Hepatocyte (in vitro differentiated cells): ENCODE measurements around the gene EDA. TPM values are rescaled to one million over a fixed set of nuclear protein-coding genes. Genes with fewer than 3 reads are reported as not detected.

ENCODE experiments used
- DNase-seq: peaks from one replicate; pipeline ENCODE4 v3.0.0-alpha.2; 2016; ENCODE audit warnings: low spot score
- H2AFZ ChIP-seq: fragments of 200-600 bp; sonication (generic); 2 replicates; pipeline ENCODE4 v1.6.0; 2016; ENCODE audit warnings: antibody characterized with exemption, mild to moderate bottlenecking
- H3K27ac ChIP-seq: fragments of 200-600 bp; sonication (generic); 2 replicates; pipeline ENCODE4 v1.5.1; 2016; ENCODE audit warnings: mild to moderate bottlenecking
- H3K27me3 ChIP-seq: fragments of 200-600 bp; sonication (generic); 2 replicates; pipeline ENCODE4 v1.6.1; 2016
- H3K36me3 ChIP-seq: fragments of 200-600 bp; sonication (generic); replicated peaks from 2 replicates; pipeline ENCODE4 v1.5.1; 2016; ENCODE audit warnings: low read depth; ENCODE audit not compliant: insufficient read depth
- H3K4me1 ChIP-seq: fragments of 200-600 bp; sonication (generic); 2 replicates; pipeline ENCODE4 v1.5.1; 2016; ENCODE audit warnings: mild to moderate bottlenecking, moderate library complexity; ENCODE audit not compliant: insufficient read depth
- H3K4me2 ChIP-seq: fragments of 200-600 bp; sonication (generic); 2 replicates; pipeline ENCODE4 v1.6.0; 2016
- H3K4me3 ChIP-seq: fragments of 200-600 bp; sonication (generic); 2 replicates; pipeline ENCODE4 v1.5.1; 2016; ENCODE audit warnings: mild to moderate bottlenecking
- H3K79me2 ChIP-seq: fragments of 200-600 bp; sonication (generic); 2 replicates; pipeline ENCODE4 v1.6.0; 2017; ENCODE audit warnings: mild to moderate bottlenecking
- H3K9me2 ChIP-seq: fragments of 200-600 bp; sonication (generic); replicated peaks from 2 replicates; pipeline ENCODE4 v1.6.0; 2017; ENCODE audit warnings: mild to moderate bottlenecking; ENCODE audit not compliant: insufficient read depth
- H3K9me3 ChIP-seq: fragments of 200-600 bp; sonication (generic); 2 replicates; pipeline ENCODE4 v1.5.1; 2016; ENCODE audit warnings: low read depth, mild to moderate bottlenecking
- H4K20me1 ChIP-seq: fragments of 200-600 bp; sonication (generic); 2 replicates; pipeline ENCODE4 v1.6.0; 2016; ENCODE audit warnings: mild to moderate bottlenecking; ENCODE audit not compliant: insufficient read depth, poor library complexity, severe bottlenecking
- EZH2 ChIP-seq: fragments of 200-600 bp; sonication (generic); IDR thresholded peaks from 2 replicates; pipeline ENCODE4 v1.6.1; 2016; ENCODE audit warnings: antibody characterized with exemption, mild to moderate bottlenecking, borderline replicate concordance
- EZH2phosphoT487 ChIP-seq: fragments of 200-600 bp; sonication (generic); IDR thresholded peaks from one replicate; pipeline ENCODE4 v1.6.1; 2018; ENCODE audit warnings: antibody characterized with exemption, mild to moderate bottlenecking, low read depth, moderate library complexity; ENCODE audit not compliant: unreplicated experiment, severe bottlenecking
- WGBS: methylation state at CpG from one replicate; pipeline ENCODE4 v1.1.6; 2016; ENCODE audit warnings: low lambda C conversion rate; ENCODE audit errors: missing lambda C conversion rate; 5-methylcytosine and 5-hydroxymethylcytosine counted together
- polyA plus RNA-seq: library from polyadenylated mRNA; unstranded; fragments of >200 nt; fragmentation: Nextera tagmentation; extraction: Ambion mirVana; gene quantifications from 2 replicates; pipeline ENCODE4 v1.2.1, GENCODE V29; 2016
- total RNA-seq: library from RNA; depleted of rRNA; stranded (reverse); fragments of >200 nt; gene quantifications from 2 replicates; pipeline ENCODE4 v1.2.3, GENCODE V29; 2014
- TF ChIP-seq, protein P1 (sequence below): fragments of 200-600 bp; sonication (generic); IDR thresholded peaks from 2 replicates; pipeline ENCODE4 v1.5.1; 2016; ENCODE audit warnings: antibody characterized with exemption, mild to moderate bottlenecking; ENCODE audit not compliant: poor library complexity

The EDA gene
- total and polyA plus RNA-seq, 2 experiments from 2014 or later, result 4.7 to 19.1 TPM

DNA sequence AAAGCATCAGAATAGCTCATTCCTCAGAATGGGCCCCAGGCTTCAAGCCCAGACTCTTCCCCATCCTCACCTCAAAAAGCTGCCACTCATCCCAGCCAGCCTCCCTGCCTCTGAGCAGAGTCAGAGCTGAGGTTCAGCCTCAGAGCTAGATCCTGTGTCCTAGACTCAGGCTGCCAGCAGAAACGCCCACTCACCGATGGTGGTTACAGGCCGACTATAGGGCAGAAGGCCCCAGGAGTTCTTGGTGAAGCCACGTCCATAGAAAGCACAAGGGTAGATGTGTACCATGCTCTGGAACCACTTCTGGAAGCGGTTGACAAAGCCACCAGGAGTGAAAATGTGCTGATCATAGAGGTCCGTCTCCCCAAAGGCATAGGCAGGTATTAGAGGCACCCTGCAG, 426.1 kb downstream of the EDA start:
- 80% methylated on average over 6 of the region's 6 CpGs for WGBS

DNA sequence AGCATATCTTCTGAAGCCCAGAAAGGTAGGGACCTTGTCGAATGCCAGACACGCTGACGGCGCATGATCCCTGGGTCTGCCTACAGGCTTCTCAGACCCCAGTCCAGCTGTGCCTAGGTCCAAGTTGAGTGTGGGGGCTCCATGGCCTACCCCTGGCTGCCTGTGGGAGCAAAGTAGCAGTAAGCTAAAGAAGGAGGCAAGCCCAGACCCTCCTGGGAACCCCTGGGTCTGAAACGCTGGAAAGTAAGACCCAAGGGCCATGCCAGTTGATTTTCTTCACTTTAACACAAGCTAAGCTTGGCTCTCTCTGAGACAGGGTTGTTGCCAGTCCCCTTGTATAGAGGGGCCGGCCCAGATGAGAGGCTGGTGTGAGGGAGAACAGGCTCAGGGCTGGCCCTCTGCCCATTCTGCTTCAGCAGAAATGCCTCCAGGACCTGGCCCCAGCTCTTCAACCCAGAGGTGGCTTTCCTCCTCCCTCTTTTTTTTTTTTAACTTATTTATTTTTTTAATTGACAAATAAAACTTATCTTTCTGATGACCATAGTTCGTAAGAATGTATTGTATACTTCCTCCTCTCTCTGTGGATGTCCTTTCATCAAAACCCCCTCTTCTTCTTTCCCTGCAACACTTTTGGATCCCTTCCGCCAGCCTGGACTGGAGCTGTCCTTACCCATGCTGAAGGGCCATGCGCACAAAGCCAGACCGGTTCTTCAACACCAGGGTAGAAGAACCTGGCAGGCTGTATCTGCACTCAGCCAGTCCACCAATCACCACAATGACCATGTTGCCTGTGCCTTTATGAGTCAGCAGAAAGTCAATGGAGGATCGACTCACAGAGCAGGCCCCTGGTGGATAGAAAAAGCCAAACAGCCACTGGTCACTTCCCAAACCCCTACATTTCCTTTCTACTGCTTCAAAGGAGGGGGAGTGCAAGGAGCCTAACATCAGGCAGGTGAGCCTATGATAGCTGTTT, 426.8 kb downstream of the EDA start:
- Histone ChIP-seq H3K4me3 (no peak overlapping the region), H4K20me1 (no peaks in the 10 kb centered on the region), H3K4me2 (no peak overlapping the region), H3K36me3 (no peaks in the 10 kb centered on the region), H3K9me2 (no peaks in the 10 kb centered on the region), H3K9me3 (no peaks in the 10 kb centered on the region), H3K79me2 (no peaks in the 10 kb centered on the region), H3K27ac (no peak overlapping the region), H3K27me3 (no peaks in the 10 kb centered on the region), H3K4me1 (no peaks in the 10 kb centered on the region), H2AFZ (no peak overlapping the region)
- WGBS, result 85% methylated on average over 11 of the region's 11 CpGs
- TF ChIP-seq EZH2, result no peak
- no peak for TF ChIP-seq EZH2phosphoT487
- TF ChIP-seq, protein P1, sequence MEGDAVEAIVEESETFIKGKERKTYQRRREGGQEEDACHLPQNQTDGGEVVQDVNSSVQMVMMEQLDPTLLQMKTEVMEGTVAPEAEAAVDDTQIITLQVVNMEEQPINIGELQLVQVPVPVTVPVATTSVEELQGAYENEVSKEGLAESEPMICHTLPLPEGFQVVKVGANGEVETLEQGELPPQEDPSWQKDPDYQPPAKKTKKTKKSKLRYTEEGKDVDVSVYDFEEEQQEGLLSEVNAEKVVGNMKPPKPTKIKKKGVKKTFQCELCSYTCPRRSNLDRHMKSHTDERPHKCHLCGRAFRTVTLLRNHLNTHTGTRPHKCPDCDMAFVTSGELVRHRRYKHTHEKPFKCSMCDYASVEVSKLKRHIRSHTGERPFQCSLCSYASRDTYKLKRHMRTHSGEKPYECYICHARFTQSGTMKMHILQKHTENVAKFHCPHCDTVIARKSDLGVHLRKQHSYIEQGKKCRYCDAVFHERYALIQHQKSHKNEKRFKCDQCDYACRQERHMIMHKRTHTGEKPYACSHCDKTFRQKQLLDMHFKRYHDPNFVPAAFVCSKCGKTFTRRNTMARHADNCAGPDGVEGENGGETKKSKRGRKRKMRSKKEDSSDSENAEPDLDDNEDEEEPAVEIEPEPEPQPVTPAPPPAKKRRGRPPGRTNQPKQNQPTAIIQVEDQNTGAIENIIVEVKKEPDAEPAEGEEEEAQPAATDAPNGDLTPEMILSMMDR, result no peak
- no peak for DNase-seq

More for the DNA sequence above, 426.1 kb downstream of the EDA start:
- Histone ChIP-seq H3K27ac (no peak overlapping the region), H3K4me2 (no peak overlapping the region), H3K27me3 (no peaks in the 10 kb centered on the region), H3K36me3 (no peaks in the 10 kb centered on the region), H3K79me2 (no peaks in the 10 kb centered on the region), H3K4me3 (no peak overlapping the region), H3K9me2 (no peaks in the 10 kb centered on the region), H3K4me1 (no peaks in the 10 kb centered on the region), H3K9me3 (no peaks in the 10 kb centered on the region), H4K20me1 (no peaks in the 10 kb centered on the region), H2AFZ (no peak overlapping the region)
- TF ChIP-seq, protein P1, result no peak
- no peak for TF ChIP-seq EZH2
- TF ChIP-seq EZH2phosphoT487, result no peak
- DNase-seq, result no peak

DNA sequence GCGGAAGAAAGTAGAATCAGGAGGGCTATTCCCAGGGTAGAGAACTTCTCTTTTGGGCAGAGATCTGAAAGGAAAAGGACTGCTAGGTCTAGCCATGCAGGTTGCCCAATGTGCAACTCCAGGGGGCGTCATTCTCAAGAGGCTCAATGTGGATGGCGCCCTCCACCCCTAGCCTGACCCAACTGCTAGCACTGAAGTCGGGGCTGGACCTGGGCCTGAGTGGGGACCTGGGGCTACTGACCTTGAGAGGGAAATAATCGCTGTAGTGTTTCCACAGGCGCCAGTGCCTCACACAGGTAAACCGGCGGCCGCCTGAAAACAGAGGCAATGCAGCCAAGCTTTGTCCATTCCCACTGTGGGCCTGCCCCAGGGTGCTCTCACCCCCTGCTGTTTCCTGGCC, 427.8 kb downstream of the EDA start:
- Histone ChIP-seq H3K4me1 (no peaks in the 10 kb centered on the region), H3K4me3 (no peak overlapping the region), H3K36me3 (no peaks in the 10 kb centered on the region), H4K20me1 (no peaks in the 10 kb centered on the region), H3K27ac (no peak overlapping the region), H3K79me2 (no peaks in the 10 kb centered on the region), H3K4me2 (no peak overlapping the region), H3K27me3 (no peaks in the 10 kb centered on the region), H3K9me3 (no peaks in the 10 kb centered on the region), H2AFZ (no peak overlapping the region), H3K9me2 (no peaks in the 10 kb centered on the region)
- no peak for DNase-seq
- 80% methylated on average over 9 of the region's 9 CpGs for WGBS
- TF ChIP-seq EZH2 (no peak), EZH2phosphoT487 (no peak)
- TF ChIP-seq, protein P1, result no peak
